HCT116 (cell line): ENCODE data around the gene BARX1. TPM values are rescaled to one million over a fixed set of nuclear protein-coding genes. Genes with fewer than 3 reads are reported as not detected.

ENCODE experiments used
- ATAC-seq: fragments of 200-7000 bp; cut with Tn5 transposase; 2 replicates; pipeline ENCODE4 v1.9.1; 2020; ENCODE audit warnings: mild to moderate bottlenecking, moderate library complexity
- BruUV-seq: library from RNA; stranded (reverse); fragments of 400-500 nt; replicated peaks from 2 replicates; lab custom pipeline; 2021; lab: Mats Ljungman, UMichigan
- CTCF ChIA-PET: fragments of 300-600 bp; sonication (Branson Sonifier 250); formaldehyde crosslinking; loops from one replicate; lab custom pipeline; 2021; ENCODE audit warnings: antibody characterized with exemption; lab: Charles Lee
- POLR2A ChIA-PET: fragments of 300-600, 350-600 bp; sonication (Branson Sonifier 250); formaldehyde crosslinking; loops from one replicate; lab custom pipeline; 2021; ENCODE audit warnings: antibody characterized with exemption; lab: Charles Lee
- RAD21 ChIA-PET, 2 experiments: fragments of 300-600 bp; sonication (Branson Sonifier 250); formaldehyde crosslinking; loops; one replicate each; lab custom pipeline; 2023; ENCODE audit warnings: low total read pairs in 2 of 2; ENCODE audit not compliant: uncharacterized antibody in 2 of 2, unreplicated experiment in 2 of 2, low non-redundant PET in 1 of 2; lab: Charles Lee
- DNase-seq: peaks from one replicate; pipeline ENCODE4 v3.0.0-alpha.2; 2010; ENCODE audit warnings: low read depth, low spot score
- H2AFZ ChIP-seq: fragments of 200-600 bp; shearing (Covaris generic), sonication (generic); 2 replicates; pipeline ENCODE4 v1.6.1; 2017; ENCODE audit warnings: low read depth, mixed run types, mixed read lengths, antibody characterized with exemption, low read length; ENCODE audit not compliant: poor library complexity, severe bottlenecking
- H3K27ac ChIP-seq: 2 replicates; pipeline ENCODE4 v1.5.1; 2012; ENCODE audit warnings: low read depth, low read length
- H3K27me3 ChIP-seq: fragments of 200-600 bp; sonication (generic); 2 replicates; pipeline ENCODE4 v1.6.1; 2016; ENCODE audit warnings: mixed run types, low read length, mixed read lengths; ENCODE audit not compliant: insufficient read depth
- H3K36me3 ChIP-seq, 2 experiments: fragments of 200-500 bp in 1 of 2; fragments of 200-600 bp in 1 of 2; sonication (Bioruptor generic) in 1 of 2; sonication (generic) in 1 of 2; 2 replicates each; pipeline versions ENCODE4 v1.5.1 to v1.6.1; 2014 to 2016; ENCODE audit warnings: low read length in 2 of 2, inconsistent platforms in 1 of 2, mixed read lengths in 1 of 2, mixed run types in 1 of 2; ENCODE audit not compliant: insufficient read depth in 2 of 2, control insufficient read depth in 1 of 2
- H3K4me1 ChIP-seq, 2 experiments: fragments of 200-600 bp in 1 of 2; sonication (generic) in 1 of 2; 2 replicates each; pipeline versions ENCODE4 v1.5.1 to v1.6.1; 2012 to 2017; ENCODE audit warnings: low read length in 2 of 2, inconsistent platforms in 1 of 2, mild to moderate bottlenecking in 1 of 2, mixed read lengths in 1 of 2, mixed run types in 1 of 2, moderate library complexity in 1 of 2; ENCODE audit not compliant: insufficient read depth in 2 of 2, control insufficient read depth in 1 of 2
- H3K4me2 ChIP-seq: fragments of 200-600 bp; sonication (generic); 2 replicates; pipeline ENCODE4 v1.6.1; 2017; ENCODE audit warnings: mixed run types, low read length, mixed read lengths
- H3K4me3 ChIP-seq, 2 experiments: fragments of 200-600 bp in 1 of 2; sonication (generic) in 1 of 2; replicated peaks in 1 of 2; 2 replicates each; pipeline ENCODE4 v1.5.1; 2011 to 2016; ENCODE audit warnings: low read length in 2 of 2, control low read depth in 1 of 2, low read depth in 1 of 2, mild to moderate bottlenecking in 1 of 2, mixed read lengths in 1 of 2, mixed run types in 1 of 2
- H3K79me2 ChIP-seq: fragments of 200-600 bp; sonication (generic); 2 replicates; pipeline ENCODE4 v1.6.1; 2017; ENCODE audit warnings: mild to moderate bottlenecking, mixed run types, low read length, moderate library complexity, mixed read lengths; ENCODE audit not compliant: insufficient read depth
- H3K9ac ChIP-seq: fragments of 200-600 bp; sonication (generic); 2 replicates; pipeline ENCODE4 v1.6.1; 2016; ENCODE audit warnings: low read length, mixed read lengths
- H3K9me2 ChIP-seq: fragments of 200-600 bp; sonication (generic), shearing (Covaris generic); 2 replicates; pipeline ENCODE4 v1.6.1; 2017; ENCODE audit warnings: mixed run types, mild to moderate bottlenecking, moderate library complexity; ENCODE audit not compliant: insufficient read depth
- H3K9me3 ChIP-seq, 2 experiments: fragments of 200-500 bp in 1 of 2; fragments of 200-600 bp in 1 of 2; sonication (Bioruptor generic) in 1 of 2; sonication (generic) in 1 of 2; 2 replicates each; pipeline ENCODE4 v1.6.1; 2014 to 2017; ENCODE audit warnings: low read length in 2 of 2, mixed read lengths in 2 of 2, inconsistent platforms in 1 of 2, low read depth in 1 of 2, mild to moderate bottlenecking in 1 of 2, mixed run types in 1 of 2, moderate library complexity in 1 of 2; ENCODE audit not compliant: control insufficient read depth in 1 of 2, insufficient read depth in 1 of 2
- H4K20me1 ChIP-seq: fragments of 200-600 bp; sonication (generic), shearing (Covaris generic); 2 replicates; pipeline ENCODE4 v1.6.1; 2017; ENCODE audit warnings: mixed run types, mild to moderate bottlenecking, moderate library complexity; ENCODE audit not compliant: insufficient read depth
- ATF3 ChIP-seq: IDR thresholded peaks from 2 replicates; pipeline ENCODE4 v1.6.1; 2012
- CEBPB ChIP-seq: IDR thresholded peaks from 2 replicates; pipeline ENCODE4 v1.6.1; 2012; ENCODE audit warnings: low read depth
- ELF1 ChIP-seq: IDR thresholded peaks from 2 replicates; pipeline ENCODE4 v1.6.1; 2012; ENCODE audit warnings: low read depth, borderline replicate concordance
- MAX ChIP-seq: IDR thresholded peaks from 2 replicates; pipeline ENCODE4 v1.6.1; 2012
- POLR2A ChIP-seq: IDR thresholded peaks from 2 replicates; pipeline ENCODE4 v1.7.0; 2011; ENCODE audit warnings: borderline replicate concordance; ENCODE audit not compliant: insufficient read depth, insufficient read length; ENCODE audit errors: extremely low read depth
- RAD21 ChIP-seq: IDR thresholded peaks from 2 replicates; pipeline ENCODE4 v1.6.1; 2012; ENCODE audit warnings: low read depth, mild to moderate bottlenecking
- REST ChIP-seq: IDR thresholded peaks from 2 replicates; pipeline ENCODE4 v1.6.1; 2012; ENCODE audit warnings: low read depth
- ZNF274 ChIP-seq: fragments of 200-500 bp; sonication (Bioruptor generic); IDR thresholded peaks from 2 replicates; pipeline ENCODE4 v1.6.1; 2014; ENCODE audit warnings: mild to moderate bottlenecking, low read depth, low read length, inconsistent platforms
- intact Hi-C: fragments of 100-400 bp; cut with micrococcal nuclease; formaldehyde crosslinking; loops from 2 replicates; pipeline ENCODE4 v1.10.0; 2022
- total RNA-seq: library from RNA; stranded (reverse); gene quantifications from one replicate; pipeline ENCODE4 v1.2.1, GENCODE V29; 2021; ENCODE audit not compliant: unreplicated experiment

BARX1 gene
- total RNA-seq, 1 experiment from 2014 or later, result not detected

- H3K36me3 ChIP-seq, result no peaks in the 10 kb centered on the region
- no peak for ATAC-seq
- H4K20me1 ChIP-seq, result no peaks in the 10 kb centered on the region
- H3K79me2 ChIP-seq, result no peaks in the 10 kb centered on the region
- no peak overlapping the region for H3K9ac ChIP-seq
- POLR2A ChIA-PET, result no interaction called here
- H3K9me2 ChIP-seq, result no peaks in the 10 kb centered on the region
- intact Hi-C loops, result no loop called here
- no peaks in the 10 kb centered on the region for H3K9me3 ChIP-seq
- CTCF ChIA-PET, result no interaction called here
- no peak overlapping the region for H3K27ac ChIP-seq
- H3K27me3 ChIP-seq, result no peaks in the 10 kb centered on the region
- no peak overlapping the region for H3K4me2 ChIP-seq
- no peak overlapping the region for H2AFZ ChIP-seq
- H3K4me1 ChIP-seq, result peaks cover 0 to 6% of the 10 kb centered on the region in 2 experiments; a peak in 1 of 4 replicates
- TF ChIP-seq ELF1 (no peak), REST (no peak), ZNF274 (no peak), POLR2A (no peak), RAD21 (no peak), MAX (no peak), ATF3 (no peak), CEBPB (no peak)
- no peak overlapping the region for H3K4me3 ChIP-seq
- no peak for DNase-seq
- RAD21 ChIA-PET, result no interaction called here
- no TSS peak for BruUV-seq
These were observed 3.1 kb upstream of the BARX1 start for GRCh38 chr9:93958121-93958818.
